Measurements from ENCODE around the gene TTBK2.

DNA sequence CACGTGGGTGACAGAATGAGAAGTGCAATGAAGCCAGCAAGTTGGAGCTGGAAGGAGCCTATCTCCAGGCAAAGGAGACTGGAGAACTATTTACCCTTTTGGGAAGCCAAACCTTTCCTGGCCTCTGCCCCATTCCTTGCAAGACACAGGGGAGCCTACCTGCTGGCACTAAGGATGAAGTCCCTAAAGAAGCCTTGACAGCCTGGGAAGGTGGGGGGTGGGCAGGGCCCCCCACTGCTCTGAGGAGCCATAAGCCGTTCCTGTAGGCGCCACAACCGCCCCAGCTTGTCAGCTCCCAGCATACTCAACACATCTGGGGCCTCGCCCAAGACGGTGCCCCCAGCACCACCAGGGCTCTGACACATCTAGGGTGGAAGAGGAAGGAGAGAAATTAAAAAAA lies 189.1 kb downstream of the TTBK2 start:
- TF ChIP-seq FOXK2 (IDR thresholded peaks at IDR 0.05) (no peak), ELF4 (IDR thresholded peaks at IDR 0.05) (no peak), BHLHE40 (IDR thresholded peaks at IDR 0.05; ENCODE audit: borderline replicate concordance) (no peak), SP1 (IDR thresholded peaks at IDR 0.05) (no peak), NFRKB (IDR thresholded peaks at IDR 0.05) (no peak), SUZ12 (IDR thresholded peaks at IDR 0.05) (no peak), FOXA1 (IDR thresholded peaks at IDR 0.05) (no peak), HDGF (IDR thresholded peaks at IDR 0.05; ENCODE audit: borderline replicate concordance) (no peak), FOXM1 (IDR thresholded peaks at IDR 0.05; ENCODE audit: borderline replicate concordance) (no peak), CTBP1 (IDR thresholded peaks at IDR 0.05; ENCODE audit: borderline replicate concordance) (no peak), TARDBP (IDR thresholded peaks at IDR 0.05) (no peak)
- TF ChIP-seq, protein P1, sequence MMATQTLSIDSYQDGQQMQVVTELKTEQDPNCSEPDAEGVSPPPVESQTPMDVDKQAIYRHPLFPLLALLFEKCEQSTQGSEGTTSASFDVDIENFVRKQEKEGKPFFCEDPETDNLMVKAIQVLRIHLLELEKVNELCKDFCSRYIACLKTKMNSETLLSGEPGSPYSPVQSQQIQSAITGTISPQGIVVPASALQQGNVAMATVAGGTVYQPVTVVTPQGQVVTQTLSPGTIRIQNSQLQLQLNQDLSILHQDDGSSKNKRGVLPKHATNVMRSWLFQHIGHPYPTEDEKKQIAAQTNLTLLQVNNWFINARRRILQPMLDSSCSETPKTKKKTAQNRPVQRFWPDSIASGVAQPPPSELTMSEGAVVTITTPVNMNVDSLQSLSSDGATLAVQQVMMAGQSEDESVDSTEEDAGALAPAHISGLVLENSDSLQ (IDR thresholded peaks at IDR 0.05), result no peak

All from HEK293T (cell line).